Thymus (tissue), 11 donors: ENCODE measurements around the gene PCDHA8. TPM values are rescaled to one million over a fixed set of nuclear protein-coding genes. Genes with fewer than 3 reads are reported as not detected.
"Not testable (repeated sequence)": the region's sequence is repeated elsewhere in the genome, so short reads cannot be mapped to it uniquely, and the experiment has no call there.

ENCODE experiments used
- DNase-seq, 9 donors: peaks; one replicate each; pipeline ENCODE4 v3.0.0-alpha.2; 2013; ENCODE audit warnings: low spot score in 9 of 9, low read depth in 6 of 9, missing footprints in 1 of 9
- H3K27ac ChIP-seq, 2 donors: one replicate each; pipeline ENCODE4 v1.5.1; 2013; ENCODE audit warnings: control low read depth in 1 of 2, low read depth in 1 of 2, low read length in 1 of 2, mild to moderate bottlenecking in 1 of 2, moderate library complexity in 1 of 2
- H3K27me3 ChIP-seq, 2 donors: one replicate each; pipeline ENCODE4 v1.5.1; 2013; ENCODE audit warnings: low read length in 1 of 2; ENCODE audit not compliant: control insufficient read depth in 2 of 2, insufficient read depth in 1 of 2
- H3K36me3 ChIP-seq, 2 donors: one replicate each; pipeline ENCODE4 v1.5.1; 2013; ENCODE audit warnings: low read length in 1 of 2, mild to moderate bottlenecking in 1 of 2, moderate library complexity in 1 of 2; ENCODE audit not compliant: control insufficient read depth in 2 of 2, insufficient read depth in 2 of 2
- H3K4me1 ChIP-seq, 2 donors: one replicate each; pipeline ENCODE4 v1.5.1; 2013; ENCODE audit warnings: low read length in 2 of 2; ENCODE audit not compliant: control insufficient read depth in 2 of 2, insufficient read depth in 2 of 2
- H3K4me3 ChIP-seq, 2 donors: one replicate each; pipeline ENCODE4 v1.5.1; 2013; ENCODE audit warnings: low read length in 2 of 2, control low read depth in 1 of 2, mild to moderate bottlenecking in 1 of 2
- H3K9me3 ChIP-seq, 2 donors: one replicate each; pipeline ENCODE4 v1.5.1; 2013; ENCODE audit warnings: low read length in 1 of 2, mild to moderate bottlenecking in 1 of 2; ENCODE audit not compliant: control insufficient read depth in 2 of 2, insufficient read depth in 1 of 2
- WGBS: extraction: QIAGEN DNeasy Blood & Tissue Kit; methylation state at CpG from one replicate; pipeline ENCODE4 v1.1.7; 2013; 5-methylcytosine and 5-hydroxymethylcytosine counted together
- polyA plus RNA-seq: library from polyadenylated mRNA; stranded (reverse); fragments of 200-250 nt; gene quantifications from one replicate; pipeline ENCODE4 v1.2.3, GENCODE V29; 2013
- total RNA-seq: library from RNA; stranded (reverse); fragments of 120-200 nt; gene quantifications from one replicate; pipeline ENCODE4 v1.2.4, GENCODE V29; 2013
- donor health status: healthy.

The PCDHA8 gene
- total and polyA plus RNA-seq, 2 donors, result 0.02 TPM; not detected in 1

DNA sequence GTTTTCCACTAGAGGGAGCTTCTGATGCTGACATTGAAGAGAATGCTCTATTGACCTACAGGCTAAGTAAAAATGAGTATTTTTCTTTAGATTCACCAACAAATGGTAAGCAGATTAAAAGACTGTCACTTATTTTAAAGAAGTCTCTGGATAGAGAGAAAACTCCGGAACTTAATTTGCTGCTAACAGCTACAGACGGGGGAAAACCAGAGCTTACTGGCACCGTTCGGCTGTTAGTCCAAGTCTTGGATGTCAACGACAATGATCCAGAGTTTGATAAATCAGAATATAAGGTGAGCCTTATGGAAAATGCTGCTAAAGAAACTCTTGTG, 28.5 kb downstream of the PCDHA8 start:
- 54% methylated on average over 5 of the region's 5 CpGs for WGBS
- no peak for DNase-seq
- Histone ChIP-seq H3K4me3 (no peak overlapping the region), H3K4me1 (no peaks in the 10 kb centered on the region), H3K27ac (no peak overlapping the region), H3K9me3 (peaks cover 7 to 23% of the 10 kb centered on the region in 2 donors), H3K36me3 (no peaks in the 10 kb centered on the region), H3K27me3 (peaks cover 0 to 7% of the 10 kb centered on the region in 2 donors)

DNA sequence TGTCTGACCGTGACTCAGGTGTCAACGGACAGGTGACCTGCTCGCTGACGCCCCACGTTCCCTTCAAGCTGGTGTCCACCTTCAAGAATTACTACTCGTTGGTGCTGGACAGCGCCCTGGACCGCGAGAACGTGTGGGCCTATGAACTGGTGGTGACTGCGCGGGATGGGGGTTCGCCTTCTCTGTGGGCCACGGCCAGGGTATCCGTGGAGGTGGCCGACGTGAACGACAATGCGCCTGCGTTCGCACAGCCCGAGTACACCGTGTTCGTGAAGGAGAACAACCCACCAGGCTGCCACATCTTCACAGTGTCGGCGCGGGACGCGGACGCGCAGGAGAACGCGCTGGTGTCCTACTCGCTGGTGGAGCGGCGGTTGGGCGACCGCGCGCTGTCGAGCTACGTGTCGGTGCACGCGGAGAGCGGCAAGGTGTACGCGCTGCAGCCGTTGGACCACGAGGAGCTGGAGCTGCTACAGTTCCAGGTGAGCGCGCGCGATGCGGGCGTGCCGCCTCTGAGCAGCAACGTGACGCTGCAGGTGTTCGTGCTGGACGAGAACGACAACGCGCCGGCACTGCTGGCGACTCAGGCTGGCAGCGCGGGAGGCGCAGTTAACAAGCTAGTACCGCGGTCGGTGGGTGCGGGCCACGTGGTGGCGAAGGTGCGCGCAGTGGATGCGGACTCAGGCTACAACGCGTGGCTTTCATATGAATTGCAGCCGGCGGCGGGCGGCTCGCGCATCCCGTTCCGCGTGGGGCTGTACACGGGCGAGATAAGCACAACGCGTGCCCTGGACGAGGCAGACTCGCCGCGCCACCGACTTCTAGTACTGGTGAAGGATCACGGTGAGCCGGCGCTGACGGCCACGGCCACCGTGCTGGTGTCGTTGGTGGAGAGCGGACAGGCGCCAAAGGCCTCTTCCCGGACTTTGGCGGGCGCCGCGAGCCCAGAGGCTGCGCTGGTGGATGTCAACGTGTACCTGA, 29.5 kb downstream of the PCDHA8 start:
- DNase-seq, result no peak
- 60% methylated on average over 114 of the region's 114 CpGs for WGBS
- Histone ChIP-seq H3K4me1 (no peaks in the 10 kb centered on the region), H3K27ac (no peak overlapping the region), H3K27me3 (peaks cover 0 to 11% of the 10 kb centered on the region in 2 donors), H3K36me3 (no peaks in the 10 kb centered on the region), H3K4me3 (no peak overlapping the region), H3K9me3 (peaks cover 7 to 27% of the 10 kb centered on the region in 2 donors)

DNA sequence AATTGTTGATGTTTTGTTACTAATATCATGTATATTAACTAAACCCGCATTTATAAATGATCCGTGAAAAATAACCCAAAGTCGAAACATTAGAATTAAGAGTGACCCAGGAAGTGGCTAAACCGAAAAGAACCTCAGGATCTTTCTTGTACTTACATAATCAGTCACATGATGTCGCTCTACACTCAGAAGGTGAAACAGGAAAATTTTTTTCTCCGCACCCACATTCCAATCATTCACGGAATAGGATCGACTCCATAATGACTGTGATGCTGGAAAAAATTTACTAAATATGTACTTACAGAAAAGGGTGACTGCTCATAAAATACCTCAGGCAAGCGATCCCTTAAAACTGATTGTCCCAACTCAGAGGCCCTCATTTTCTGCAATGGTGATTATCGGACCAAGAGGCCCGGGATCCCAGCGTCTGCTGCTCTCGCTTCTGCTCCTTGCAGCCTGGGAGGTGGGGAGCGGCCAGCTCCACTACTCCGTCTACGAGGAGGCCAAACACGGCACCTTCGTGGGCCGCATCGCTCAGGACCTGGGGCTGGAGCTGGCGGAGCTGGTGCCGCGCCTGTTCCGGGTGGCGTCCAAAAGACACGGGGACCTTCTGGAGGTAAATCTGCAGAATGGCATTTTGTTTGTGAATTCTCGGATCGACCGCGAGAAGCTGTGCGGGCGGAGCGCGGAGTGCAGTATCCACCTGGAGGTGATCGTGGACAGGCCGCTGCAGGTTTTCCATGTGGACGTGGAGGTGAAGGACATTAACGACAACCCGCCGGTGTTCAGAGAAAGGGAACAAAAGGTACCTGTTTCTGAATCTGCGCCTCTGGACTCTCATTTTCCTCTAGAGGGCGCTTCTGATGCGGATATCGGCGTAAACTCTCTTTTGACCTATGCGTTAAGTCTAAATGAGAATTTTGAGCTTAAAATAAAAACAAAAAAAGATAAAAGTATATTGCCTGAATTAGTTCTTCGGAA, 34.4 kb downstream of the PCDHA8 start, which contains the start of gene PCDHA12:
TSS of gene PCDHA12 (plus strand) at position 224 of the 981 bp plus-strand sequence. CDS start at position 389, 165 bp downstream.
- DNase-seq, result no peak
- H3K27ac ChIP-seq, result no peak within 1 kb of the TSS
- H3K36me3 ChIP-seq, result no peaks in the 10 kb centered on the region
- H3K27me3 ChIP-seq, result peaks cover 0 to 14% of the 10 kb centered on the region in 2 donors
- H3K9me3 ChIP-seq, result peaks cover 12 to 28% of the 10 kb centered on the region in 2 donors
- WGBS, result 25% methylated on average over 47 of the region's 47 CpGs
- H3K4me1 ChIP-seq, result no peaks in the 10 kb centered on the region
- no peak within 1 kb of the TSS for H3K4me3 ChIP-seq

DNA sequence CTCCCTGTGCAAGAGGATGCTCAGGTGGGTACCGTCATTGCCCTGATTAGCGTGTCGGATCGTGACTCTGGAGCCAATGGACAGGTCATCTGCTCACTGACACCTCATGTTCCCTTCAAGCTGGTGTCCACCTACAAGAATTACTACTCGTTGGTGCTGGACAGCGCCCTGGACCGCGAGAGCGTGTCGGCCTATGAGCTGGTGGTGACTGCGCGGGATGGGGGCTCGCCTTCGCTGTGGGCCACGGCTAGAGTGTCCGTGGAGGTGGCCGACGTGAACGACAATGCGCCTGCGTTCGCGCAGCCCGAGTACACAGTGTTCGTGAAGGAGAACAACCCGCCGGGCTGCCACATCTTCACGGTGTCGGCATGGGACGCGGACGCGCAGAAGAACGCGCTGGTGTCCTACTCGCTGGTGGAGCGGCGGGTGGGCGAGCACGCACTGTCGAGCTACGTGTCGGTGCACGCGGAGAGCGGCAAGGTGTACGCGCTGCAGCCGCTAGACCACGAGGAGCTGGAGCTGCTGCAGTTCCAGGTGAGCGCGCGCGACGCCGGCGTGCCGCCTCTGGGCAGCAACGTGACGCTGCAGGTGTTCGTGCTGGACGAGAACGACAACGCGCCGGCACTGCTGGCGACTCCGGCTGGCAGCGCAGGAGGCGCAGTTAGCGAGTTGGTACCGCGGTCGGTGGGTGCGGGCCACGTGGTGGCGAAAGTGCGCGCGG, 35.7 kb downstream of the PCDHA8 start:
- Histone ChIP-seq H3K27me3 (peaks cover 0 to 11% of the 10 kb centered on the region in 2 donors), H3K9me3 (peaks cover 5 to 18% of the 10 kb centered on the region in 2 donors)
- not testable (repeated sequence) for DNase-seq, H3K4me3 ChIP-seq, H3K36me3 ChIP-seq, H3K27ac ChIP-seq, H3K4me1 ChIP-seq
- WGBS, result 58% methylated on average over 80 of the region's 80 CpGs

DNA sequence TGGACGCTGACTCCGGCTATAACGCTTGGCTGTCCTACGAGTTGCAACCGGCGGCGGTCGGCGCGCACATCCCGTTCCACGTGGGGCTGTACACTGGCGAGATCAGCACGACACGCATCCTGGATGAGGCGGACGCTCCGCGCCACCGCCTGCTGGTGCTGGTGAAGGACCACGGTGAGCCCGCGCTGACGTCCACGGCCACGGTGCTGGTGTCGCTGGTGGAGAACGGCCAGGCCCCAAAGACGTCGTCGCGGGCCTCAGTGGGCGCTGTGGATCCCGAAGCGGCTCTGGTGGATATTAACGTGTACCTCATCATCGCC, 36.2 kb downstream of the PCDHA8 start:
- 56% methylated on average over 37 of the region's 37 CpGs for WGBS
- Histone ChIP-seq H3K27me3 (peaks cover 0 to 15% of the 10 kb centered on the region in 2 donors), H3K4me1 (no peaks in the 10 kb centered on the region), H3K4me3 (no peak overlapping the region), H3K9me3 (peaks cover 5 to 22% of the 10 kb centered on the region in 2 donors), H3K27ac (no peak overlapping the region), H3K36me3 (no peaks in the 10 kb centered on the region)
- no peak for DNase-seq

DNA sequence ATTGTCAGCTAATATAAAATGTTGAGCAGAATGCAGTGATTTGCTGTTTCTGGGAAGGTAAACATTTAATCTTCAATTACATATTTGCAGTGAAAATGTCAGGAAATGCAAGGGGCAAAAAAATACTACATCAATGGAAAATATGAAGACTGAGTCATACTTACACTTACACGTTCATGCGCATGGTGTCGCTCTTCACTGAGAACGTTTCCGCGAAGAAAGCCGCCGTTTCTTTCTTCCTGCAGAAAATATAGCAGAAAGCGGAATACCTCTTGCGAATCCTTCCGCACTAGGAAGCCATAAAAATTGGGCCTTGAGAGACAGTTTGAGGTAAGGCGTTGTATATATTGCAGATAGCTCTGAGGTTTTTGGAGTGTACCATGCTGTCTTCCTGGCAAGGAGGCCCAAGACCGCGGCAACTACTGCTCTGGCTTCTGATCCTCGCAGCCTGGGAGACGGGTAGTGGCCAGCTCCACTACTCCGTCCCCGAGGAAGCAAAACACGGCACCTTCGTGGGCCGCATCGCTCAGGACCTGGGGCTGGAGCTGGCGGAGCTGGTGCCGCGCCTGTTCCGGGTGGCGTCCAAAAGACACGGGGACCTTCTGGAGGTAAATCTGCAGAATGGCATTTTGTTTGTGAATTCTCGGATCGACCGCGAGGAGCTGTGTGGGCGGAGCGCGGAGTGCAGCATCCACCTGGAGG, 41.1 kb downstream of the PCDHA8 start, which contains the start of gene PCDHA13:
TSS of gene PCDHA13 (plus strand) at position 236 of the 702 bp plus-strand sequence. CDS start at position 381, 145 bp downstream.
- WGBS, result 18% methylated on average over 34 of the region's 35 CpGs
- Histone ChIP-seq H3K9me3 (peaks cover 9 to 30% of the 10 kb centered on the region in 2 donors), H3K4me3 (no peak within 1 kb of the TSS)

DNA sequence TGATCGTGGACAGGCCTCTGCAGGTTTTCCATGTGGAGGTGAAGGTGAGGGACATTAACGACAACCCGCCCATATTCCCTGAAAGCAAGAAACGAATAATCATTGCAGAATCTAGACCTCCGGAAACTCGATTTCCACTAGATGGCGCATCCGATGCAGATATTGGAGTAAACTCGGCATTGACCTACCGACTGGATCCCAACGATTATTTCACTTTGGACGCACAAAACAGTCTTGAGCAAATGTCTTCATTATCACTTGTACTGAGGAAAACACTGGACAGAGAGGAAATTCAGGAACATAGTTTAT, 41.6 kb downstream of the PCDHA8 start:
- no peak overlapping the region for H3K4me3 ChIP-seq
- WGBS, result 23% methylated on average over 12 of the region's 12 CpGs

More for the DNA sequence above, 41.1 kb downstream of the PCDHA8 start, which contains the start of gene PCDHA13:
- H3K27me3 ChIP-seq, result peaks cover 0 to 8% of the 10 kb centered on the region in 2 donors
- DNase-seq, result no peak
- no peaks in the 10 kb centered on the region for H3K36me3 ChIP-seq
- no peaks in the 10 kb centered on the region for H3K4me1 ChIP-seq
- no peak within 1 kb of the TSS for H3K27ac ChIP-seq

DNA sequence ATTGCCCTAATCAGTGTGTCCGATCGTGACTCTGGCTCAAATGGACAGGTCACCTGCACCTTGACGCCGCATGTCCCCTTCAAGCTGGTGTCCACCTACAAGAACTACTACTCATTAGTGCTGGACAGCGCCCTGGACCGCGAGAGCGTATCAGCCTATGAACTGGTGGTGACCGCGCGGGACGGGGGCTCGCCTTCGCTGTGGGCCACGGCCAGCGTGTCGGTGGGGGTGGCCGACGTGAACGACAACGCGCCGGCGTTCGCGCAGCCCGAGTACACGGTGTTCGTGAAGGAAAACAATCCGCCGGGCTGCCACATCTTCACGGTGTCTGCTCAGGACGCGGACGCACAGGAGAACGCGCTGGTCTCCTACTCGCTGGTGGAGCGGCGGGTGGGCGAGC, 42.4 kb downstream of the PCDHA8 start:
- Histone ChIP-seq H3K27me3 (peaks cover 0 to 3% of the 10 kb centered on the region in 2 donors), H3K27ac (no peak overlapping the region), H3K36me3 (no peaks in the 10 kb centered on the region), H3K4me1 (no peaks in the 10 kb centered on the region), H3K4me3 (no peak overlapping the region), H3K9me3 (peaks cover 7 to 23% of the 10 kb centered on the region in 2 donors)
- DNase-seq, result no peak
- WGBS, result 60% methylated on average over 41 of the region's 41 CpGs

More for the DNA sequence above, 41.6 kb downstream of the PCDHA8 start:
- peaks cover 7 to 25% of the 10 kb centered on the region in 2 donors for H3K9me3 ChIP-seq
- no peaks in the 10 kb centered on the region for H3K36me3 ChIP-seq
- no peaks in the 10 kb centered on the region for H3K4me1 ChIP-seq
- H3K27me3 ChIP-seq, result peaks cover 0 to 3% of the 10 kb centered on the region in 2 donors
- no peak overlapping the region for H3K27ac ChIP-seq
- no peak for DNase-seq
